ENCODE results near the gene HDAC9.

GRCh38 chr7:18760046-18760445 is 264.5 kb downstream of the HDAC9 start:
- TF ChIP-seq, protein P1, sequence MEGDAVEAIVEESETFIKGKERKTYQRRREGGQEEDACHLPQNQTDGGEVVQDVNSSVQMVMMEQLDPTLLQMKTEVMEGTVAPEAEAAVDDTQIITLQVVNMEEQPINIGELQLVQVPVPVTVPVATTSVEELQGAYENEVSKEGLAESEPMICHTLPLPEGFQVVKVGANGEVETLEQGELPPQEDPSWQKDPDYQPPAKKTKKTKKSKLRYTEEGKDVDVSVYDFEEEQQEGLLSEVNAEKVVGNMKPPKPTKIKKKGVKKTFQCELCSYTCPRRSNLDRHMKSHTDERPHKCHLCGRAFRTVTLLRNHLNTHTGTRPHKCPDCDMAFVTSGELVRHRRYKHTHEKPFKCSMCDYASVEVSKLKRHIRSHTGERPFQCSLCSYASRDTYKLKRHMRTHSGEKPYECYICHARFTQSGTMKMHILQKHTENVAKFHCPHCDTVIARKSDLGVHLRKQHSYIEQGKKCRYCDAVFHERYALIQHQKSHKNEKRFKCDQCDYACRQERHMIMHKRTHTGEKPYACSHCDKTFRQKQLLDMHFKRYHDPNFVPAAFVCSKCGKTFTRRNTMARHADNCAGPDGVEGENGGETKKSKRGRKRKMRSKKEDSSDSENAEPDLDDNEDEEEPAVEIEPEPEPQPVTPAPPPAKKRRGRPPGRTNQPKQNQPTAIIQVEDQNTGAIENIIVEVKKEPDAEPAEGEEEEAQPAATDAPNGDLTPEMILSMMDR (IDR thresholded peaks at IDR 0.05): no peak
- no peak for TF ChIP-seq POLR2AphosphoS5 (IDR thresholded peaks at IDR 0.05)
- TF ChIP-seq EP300 (IDR thresholded peaks at IDR 0.05): no peak
- no peak for TF ChIP-seq POLR2A (IDR thresholded peaks at IDR 0.05)
